HepG2 (cell line): ENCODE measurements around the gene GAGE12J. TPM values are rescaled to one million over a fixed set of nuclear protein-coding genes. Genes with fewer than 3 reads are reported as not detected.

ENCODE experiments used
- ATAC-seq: fragments of 200-7000 bp; cut with Tn5 transposase; 3 replicates; pipeline ENCODE4 v1.9.1; 2020; ENCODE audit warnings: mild to moderate bottlenecking, moderate library complexity
- BruUV-seq: library from RNA; stranded (reverse); fragments of 400-500 nt; replicated peaks from 2 replicates; lab custom pipeline; 2021; lab: Mats Ljungman, UMichigan
- CTCF ChIA-PET: fragments of 300-600 bp; formaldehyde crosslinking; extraction: SDS; loops from one replicate; lab custom pipeline; 2021; ENCODE audit warnings: low total read pairs, inconsistent platforms, low intra/inter-chr PET ratio; lab: Yijun Ruan, JAX
- POLR2A ChIA-PET: fragments of 350-600 bp; sonication (Branson Sonifier 250); formaldehyde crosslinking; loops from one replicate; lab custom pipeline; 2020; ENCODE audit warnings: antibody characterized with exemption, inconsistent platforms; lab: Yijun Ruan, JAX
- DNase-seq: peaks from one replicate; pipeline ENCODE4 v3.0.0-alpha.2; 2015; ENCODE audit warnings: low spot score
- FAIRE-seq: peaks from 3 replicates; lab custom pipeline; 2011; peaks lifted over from hg19 to GRCh38; lab: Jason Lieb, UNC
- H2AFZ ChIP-seq: one replicate; pipeline ENCODE4 v1.6.1; 2011; ENCODE audit warnings: low read length, inconsistent platforms
- H3K27ac ChIP-seq: fragments of 300-600 bp; 3 replicates; pipeline ENCODE4 v1.8.0; 2011; ENCODE audit warnings: mixed run types, mild to moderate bottlenecking, mixed read lengths, low read length, inconsistent platforms; ENCODE audit not compliant: insufficient read depth; ENCODE audit errors: extremely low read length
- H3K27me3 ChIP-seq, 2 experiments: fragments of 200-600 bp in 1 of 2; 2 replicates in 1 of 2; 3 replicates in 1 of 2; pipeline versions ENCODE4 v1.6.0 to v1.8.0; 2011; ENCODE audit warnings: low read length in 2 of 2, mild to moderate bottlenecking in 2 of 2, moderate library complexity in 2 of 2, inconsistent platforms in 1 of 2; ENCODE audit not compliant: insufficient read depth in 2 of 2, control insufficient read depth in 1 of 2
- H3K36me3 ChIP-seq, 2 experiments: fragments of 200-600 bp in 1 of 2; replicated peaks in 1 of 2; 2 replicates in 1 of 2; 3 replicates in 1 of 2; pipeline versions ENCODE4 v1.5.1 to v1.8.0; 2011; ENCODE audit warnings: low read length in 2 of 2, inconsistent platforms in 1 of 2; ENCODE audit not compliant: insufficient read depth in 2 of 2, control insufficient read depth in 1 of 2
- H3K4me1 ChIP-seq: 2 replicates; pipeline ENCODE4 v1.5.1; 2012; ENCODE audit warnings: low read length, inconsistent platforms; ENCODE audit not compliant: insufficient read depth
- H3K4me2 ChIP-seq: 2 replicates; pipeline ENCODE4 v1.6.0; 2011; ENCODE audit warnings: low read depth, low read length, inconsistent platforms
- H3K4me3 ChIP-seq, 3 experiments: fragments of 200-600 bp in 1 of 3; sonication (generic), shearing (Covaris generic) in 1 of 3; replicated peaks in 1 of 3; 2 replicates each; pipeline ENCODE4 v1.5.1; 2011 to 2016; ENCODE audit warnings: low read length in 3 of 3, inconsistent platforms in 2 of 3, low read depth in 2 of 3, mild to moderate bottlenecking in 2 of 3, control low read depth in 1 of 3, mixed read lengths in 1 of 3; ENCODE audit not compliant: insufficient read depth in 1 of 3
- H3K79me2 ChIP-seq: one replicate; pipeline ENCODE4 v1.6.1; 2011; ENCODE audit warnings: low read length, inconsistent platforms; ENCODE audit not compliant: insufficient read depth
- H3K9ac ChIP-seq: 2 replicates; pipeline ENCODE4 v1.6.0; 2011; ENCODE audit warnings: mild to moderate bottlenecking, low read depth, low read length, inconsistent platforms; ENCODE audit not compliant: insufficient read depth
- H3K9me3 ChIP-seq: 2 replicates; pipeline ENCODE4 v1.5.1; 2012; ENCODE audit warnings: mild to moderate bottlenecking, low read length
- H4K20me1 ChIP-seq: 2 replicates; pipeline ENCODE4 v1.6.0; 2011; ENCODE audit warnings: inconsistent platforms, mild to moderate bottlenecking, low read length, moderate library complexity; ENCODE audit not compliant: insufficient read depth
- ARNTL ChIP-seq: sonication (generic); formaldehyde crosslinking; IDR thresholded peaks from 2 replicates; pipeline ENCODE4 v1.4.0; 2020; ENCODE audit warnings: mild to moderate bottlenecking, missing genetic modification reagents
- CBFB ChIP-seq: sonication (generic); formaldehyde crosslinking; IDR thresholded peaks from 2 replicates; pipeline ENCODE4 v1.4.0; 2020; ENCODE audit warnings: missing genetic modification reagents
- GABPA ChIP-seq, 2 experiments: IDR thresholded peaks; 2 replicates each; pipeline ENCODE4 v1.6.1; 2011 to 2016; ENCODE audit warnings: low read depth in 2 of 2, low read length in 1 of 2, missing biosample characterization in 1 of 2, missing genetic modification characterization in 1 of 2
- KDM5B ChIP-seq: sonication (generic); formaldehyde crosslinking; IDR thresholded peaks from 2 replicates; pipeline ENCODE4 v1.4.0; 2020; ENCODE audit warnings: missing genetic modification reagents, mild to moderate bottlenecking, borderline replicate concordance
- MAFF ChIP-seq: IDR thresholded peaks from 2 replicates; pipeline ENCODE4 v1.6.1; 2011; ENCODE audit warnings: low read depth, low read length, improper control_type of control experiment
- MED1 ChIP-seq: sonication (generic); formaldehyde crosslinking; IDR thresholded peaks from 2 replicates; pipeline ENCODE4 v1.4.0; 2020; ENCODE audit warnings: missing genetic modification reagents
- MXD3 ChIP-seq: IDR thresholded peaks from 2 replicates; pipeline ENCODE4 v1.6.1; 2016; ENCODE audit warnings: mild to moderate bottlenecking, missing biosample characterization, missing genetic modification reagents
- PBX2 ChIP-seq: IDR thresholded peaks from 2 replicates; pipeline ENCODE4 v1.6.1; 2016; ENCODE audit warnings: control low read depth
- RXRB ChIP-seq: IDR thresholded peaks from 2 replicates; pipeline ENCODE4 v1.6.1; 2016; ENCODE audit warnings: borderline replicate concordance, missing genetic modification reagents, missing compliant biosample characterization
- SMAD9 ChIP-seq: sonication (generic); formaldehyde crosslinking; IDR thresholded peaks from 2 replicates; pipeline ENCODE4 v1.5.1; 2020; ENCODE audit warnings: mild to moderate bottlenecking, missing genetic modification reagents
- ZBTB1 ChIP-seq: sonication (generic); formaldehyde crosslinking; IDR thresholded peaks from 2 replicates; pipeline ENCODE4 v1.4.0; 2020; ENCODE audit warnings: missing genetic modification reagents, borderline replicate concordance
- ZFP36 ChIP-seq: fragments of 150-350 bp; IDR thresholded peaks from 2 replicates; pipeline ENCODE4 v1.6.1; 2018; ENCODE audit warnings: borderline replicate concordance, low read length, low read depth; ENCODE audit not compliant: partially characterized antibody
- ZNF281 ChIP-seq: sonication (generic); formaldehyde crosslinking; IDR thresholded peaks from 2 replicates; pipeline ENCODE4 v1.4.0; 2020; ENCODE audit warnings: missing genetic modification reagents, borderline replicate concordance
- WGBS: methylation state at CpG from one replicate; pipeline ENCODE4 v1.1.6; 2017; ENCODE audit warnings: low lambda C conversion rate; 5-methylcytosine and 5-hydroxymethylcytosine counted together
- in situ Hi-C: cut with HindIII; loops from 2 replicates; pipeline ENCODE4 v1.10.0; 2017; ENCODE audit warnings: low pct_unique_long_range_greater_than_20kb; ENCODE audit not compliant: extremely low pct_ligation_motif_present
- intact Hi-C: fragments of 100-400 bp; cut with micrococcal nuclease; formaldehyde crosslinking; loops from one replicate; pipeline ENCODE4 v1.10.0; 2022; ENCODE audit not compliant: unreplicated experiment
- polyA plus RNA-seq, 8 experiments: library from polyadenylated mRNA; depleted of rRNA in 3 of 8; stranded (reverse) in 7 of 8; unstranded in 1 of 8; fragments of >200 nt; fragmentation: Illumina TruSeq in 4 of 8; extraction: Trizol in 4 of 8; gene quantifications; 2 replicates each; pipeline versions ENCODE4 v1.2.1 to v1.2.3, GENCODE V29; 2011 to 2016; ENCODE audit warnings: low read depth in 4 of 8, missing spikeins in 1 of 8, mixed read lengths in 1 of 8; ENCODE audit not compliant: insufficient read depth in 1 of 8
- total RNA-seq, 5 experiments: library from RNA; depleted of rRNA; stranded (reverse); fragments of >200 nt; fragmentation: Illumina TruSeq; extraction: Trizol; gene quantifications; 2 replicates each; pipeline ENCODE4 v1.2.3, GENCODE V29; 2016; ENCODE audit warnings: low read depth in 1 of 5
- TF ChIP-seq, protein P1 (sequence below): sonication (generic); formaldehyde crosslinking; IDR thresholded peaks from 2 replicates; pipeline ENCODE4 v1.8.0; 2022; ENCODE audit warnings: mild to moderate bottlenecking, missing genetic modification reagents
- TF ChIP-seq, protein P2 (sequence below): sonication (generic); formaldehyde crosslinking; IDR thresholded peaks from 2 replicates; pipeline ENCODE4 v1.9.0; 2021; ENCODE audit warnings: missing genetic modification reagents, borderline replicate concordance

The GAGE12J gene
- total and polyA plus RNA-seq, 2 of the 13 experiments (the other 11 are each of a cell fraction or from before 2014, with no cell fraction given), result not detected

DNA sequence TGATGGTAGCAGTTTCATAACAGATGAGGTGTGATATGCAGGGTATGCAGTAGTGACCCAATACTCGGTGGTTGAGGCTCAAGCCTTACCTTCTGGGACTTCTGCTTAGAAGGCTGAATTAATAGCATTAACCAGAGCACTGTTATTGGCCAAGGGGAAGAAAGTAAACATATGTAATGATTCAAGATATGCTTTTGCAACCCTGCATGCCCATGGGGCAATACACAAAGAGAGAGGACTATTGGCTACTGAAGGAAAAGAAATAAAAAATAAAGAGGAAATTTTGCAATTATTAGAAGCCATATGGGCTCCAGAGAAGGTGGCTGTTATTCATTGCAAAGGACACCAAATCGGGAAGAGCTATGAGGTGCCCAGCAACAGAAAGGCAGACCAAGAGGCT lies 9.7 kb upstream of the GAGE12J start:
- Histone ChIP-seq H3K27me3 (no peaks in the 10 kb centered on the region; a peak in 1 of 5 replicates), H3K36me3 (no peaks in the 10 kb centered on the region), H2AFZ (no peak overlapping the region), H3K4me2 (no peak overlapping the region), H3K79me2 (no peaks in the 10 kb centered on the region), H3K4me1 (no peaks in the 10 kb centered on the region), H3K4me3 (no peak overlapping the region), H3K27ac (no peak overlapping the region), H3K9ac (no peak overlapping the region), H3K9me3 (no peaks in the 10 kb centered on the region), H4K20me1 (no peaks in the 10 kb centered on the region)
- ChIA-PET POLR2A (no interaction called here), CTCF (no interaction called here)
- whole genome bisulfite sequencing, result 17% methylated on average over 2 of the region's 2 CpGs
- BruUV-seq, result no TSS peak
- no peak for FAIRE-seq
- ATAC-seq, result no peak
- DNase-seq, result no peak
- TF ChIP-seq MAFF (no peak), CBFB (CRISPR knock-in tag) (no peak), RXRB (CRISPR knock-in tag) (no peak), ARNTL (CRISPR knock-in tag) (no peak), SMAD9 (CRISPR knock-in tag) (no peak), KDM5B (CRISPR knock-in tag) (no peak), ZNF281 (CRISPR knock-in tag) (no peak), ZFP36 (no peak), MXD3 (no peak), GABPA (IDR thresholded peaks at IDR 0.05; ENCODE audit: low read depth, low read length) (no peak), GABPA (CRISPR knock-in tag; IDR thresholded peaks at IDR 0.05; ENCODE audit: low read depth) (no peak), ZBTB1 (CRISPR knock-in tag) (no peak), PBX2 (CRISPR knock-in tag) (no peak), MED1 (CRISPR knock-in tag) (no peak)
- TF ChIP-seq, protein P1, sequence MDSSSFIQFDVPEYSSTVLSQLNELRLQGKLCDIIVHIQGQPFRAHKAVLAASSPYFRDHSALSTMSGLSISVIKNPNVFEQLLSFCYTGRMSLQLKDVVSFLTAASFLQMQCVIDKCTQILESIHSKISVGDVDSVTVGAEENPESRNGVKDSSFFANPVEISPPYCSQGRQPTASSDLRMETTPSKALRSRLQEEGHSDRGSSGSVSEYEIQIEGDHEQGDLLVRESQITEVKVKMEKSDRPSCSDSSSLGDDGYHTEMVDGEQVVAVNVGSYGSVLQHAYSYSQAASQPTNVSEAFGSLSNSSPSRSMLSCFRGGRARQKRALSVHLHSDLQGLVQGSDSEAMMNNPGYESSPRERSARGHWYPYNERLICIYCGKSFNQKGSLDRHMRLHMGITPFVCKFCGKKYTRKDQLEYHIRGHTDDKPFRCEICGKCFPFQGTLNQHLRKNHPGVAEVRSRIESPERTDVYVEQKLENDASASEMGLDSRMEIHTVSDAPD (CRISPR knock-in tag), result no peak
- TF ChIP-seq, protein P2, sequence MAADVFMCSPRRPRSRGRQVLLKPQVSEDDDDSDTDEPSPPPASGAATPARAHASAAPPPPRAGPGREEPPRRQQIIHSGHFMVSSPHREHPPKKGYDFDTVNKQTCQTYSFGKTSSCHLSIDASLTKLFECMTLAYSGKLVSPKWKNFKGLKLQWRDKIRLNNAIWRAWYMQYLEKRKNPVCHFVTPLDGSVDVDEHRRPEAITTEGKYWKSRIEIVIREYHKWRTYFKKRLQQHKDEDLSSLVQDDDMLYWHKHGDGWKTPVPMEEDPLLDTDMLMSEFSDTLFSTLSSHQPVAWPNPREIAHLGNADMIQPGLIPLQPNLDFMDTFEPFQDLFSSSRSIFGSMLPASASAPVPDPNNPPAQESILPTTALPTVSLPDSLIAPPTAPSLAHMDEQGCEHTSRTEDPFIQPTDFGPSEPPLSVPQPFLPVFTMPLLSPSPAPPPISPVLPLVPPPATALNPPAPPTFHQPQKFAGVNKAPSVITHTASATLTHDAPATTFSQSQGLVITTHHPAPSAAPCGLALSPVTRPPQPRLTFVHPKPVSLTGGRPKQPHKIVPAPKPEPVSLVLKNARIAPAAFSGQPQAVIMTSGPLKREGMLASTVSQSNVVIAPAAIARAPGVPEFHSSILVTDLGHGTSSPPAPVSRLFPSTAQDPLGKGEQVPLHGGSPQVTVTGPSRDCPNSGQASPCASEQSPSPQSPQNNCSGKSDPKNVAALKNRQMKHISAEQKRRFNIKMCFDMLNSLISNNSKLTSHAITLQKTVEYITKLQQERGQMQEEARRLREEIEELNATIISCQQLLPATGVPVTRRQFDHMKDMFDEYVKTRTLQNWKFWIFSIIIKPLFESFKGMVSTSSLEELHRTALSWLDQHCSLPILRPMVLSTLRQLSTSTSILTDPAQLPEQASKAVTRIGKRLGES (CRISPR knock-in tag), result no peak
- in situ Hi-C loops (no loop called here), intact Hi-C loops (no loop called here)
